Measurements from ENCODE around the gene MAFG.

MAFG gene

DNA sequence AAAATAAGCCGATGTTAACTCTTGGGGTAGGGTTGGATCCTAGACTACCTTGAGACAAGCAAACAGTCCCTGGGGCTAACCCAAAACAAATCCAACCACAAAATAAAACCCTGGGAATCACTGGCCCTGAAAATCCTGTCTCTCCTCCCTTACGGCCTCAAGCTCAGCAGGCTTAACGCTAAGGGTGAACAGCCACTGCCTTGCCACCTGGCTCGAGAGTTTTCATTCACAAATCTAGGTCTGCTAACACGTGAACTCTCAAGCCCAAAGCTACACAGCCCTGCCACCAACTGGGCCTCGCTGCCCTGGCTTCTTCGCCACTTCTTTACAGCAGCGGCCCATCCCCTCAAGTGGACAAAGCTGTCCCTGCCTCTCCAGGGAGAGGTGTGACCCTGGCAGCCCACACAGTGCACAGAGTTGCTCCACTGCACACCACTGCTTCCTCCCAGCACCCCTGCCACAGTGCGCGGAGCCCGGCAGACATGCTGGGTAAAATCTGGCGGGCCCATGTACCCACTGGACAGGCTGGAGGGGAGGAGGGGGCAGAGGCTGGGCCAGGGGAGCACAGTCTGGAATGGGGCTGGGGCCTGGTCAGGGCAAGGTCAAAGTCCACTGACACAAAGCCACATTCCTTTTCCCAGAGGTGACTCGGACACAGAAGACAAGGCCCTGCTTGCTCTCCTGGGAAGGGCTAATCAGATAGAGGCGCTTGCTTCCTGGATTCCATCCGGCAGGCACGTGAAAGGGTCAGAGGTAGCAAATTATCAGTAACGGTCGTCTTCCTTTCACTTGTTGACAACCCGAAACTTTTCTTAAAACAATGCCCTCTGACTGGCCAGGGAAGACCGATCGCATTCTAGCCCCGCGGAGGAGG lies 17.3 kb downstream of the MAFG start:
- DNase-seq (ENCODE audit: low read depth) = no peak
- TF ChIP-seq, protein P1, sequence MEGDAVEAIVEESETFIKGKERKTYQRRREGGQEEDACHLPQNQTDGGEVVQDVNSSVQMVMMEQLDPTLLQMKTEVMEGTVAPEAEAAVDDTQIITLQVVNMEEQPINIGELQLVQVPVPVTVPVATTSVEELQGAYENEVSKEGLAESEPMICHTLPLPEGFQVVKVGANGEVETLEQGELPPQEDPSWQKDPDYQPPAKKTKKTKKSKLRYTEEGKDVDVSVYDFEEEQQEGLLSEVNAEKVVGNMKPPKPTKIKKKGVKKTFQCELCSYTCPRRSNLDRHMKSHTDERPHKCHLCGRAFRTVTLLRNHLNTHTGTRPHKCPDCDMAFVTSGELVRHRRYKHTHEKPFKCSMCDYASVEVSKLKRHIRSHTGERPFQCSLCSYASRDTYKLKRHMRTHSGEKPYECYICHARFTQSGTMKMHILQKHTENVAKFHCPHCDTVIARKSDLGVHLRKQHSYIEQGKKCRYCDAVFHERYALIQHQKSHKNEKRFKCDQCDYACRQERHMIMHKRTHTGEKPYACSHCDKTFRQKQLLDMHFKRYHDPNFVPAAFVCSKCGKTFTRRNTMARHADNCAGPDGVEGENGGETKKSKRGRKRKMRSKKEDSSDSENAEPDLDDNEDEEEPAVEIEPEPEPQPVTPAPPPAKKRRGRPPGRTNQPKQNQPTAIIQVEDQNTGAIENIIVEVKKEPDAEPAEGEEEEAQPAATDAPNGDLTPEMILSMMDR (IDR thresholded peaks at IDR 0.05; ENCODE audit: insufficient read depth, low read depth, low read length, missing control alignments) = no peak
- peak overlapping the region; percentile 82 for H3K4me3 ChIP-seq (ENCODE audit: low read depth, low read length)

- DNase-seq (ENCODE audit: low read depth) = no peak
These were observed 18.3 kb downstream of the MAFG start for GRCh38 chr17:81909231-81909630.

GRCh38 chr17:81908793-81909192 lies 18.7 kb downstream of the MAFG start:
- TF ChIP-seq, protein P1 (IDR thresholded peaks at IDR 0.05; ENCODE audit: insufficient read depth, low read depth, low read length, missing control alignments) = no peak
- H3K4me3 ChIP-seq (ENCODE audit: low read depth, low read length) = no peak overlapping the region
- no peak for DNase-seq (ENCODE audit: low read depth)

More at GRCh38 chr17:81909231-81909630, 18.3 kb downstream of the MAFG start:
- no peak overlapping the region for H3K4me3 ChIP-seq (ENCODE audit: low read depth, low read length)
- TF ChIP-seq, protein P1 (IDR thresholded peaks at IDR 0.05; ENCODE audit: insufficient read depth, low read depth, low read length, missing control alignments) = no peak

- TF ChIP-seq, protein P1 (IDR thresholded peaks at IDR 0.05; ENCODE audit: insufficient read depth, low read depth, low read length, missing control alignments) = no peak
- no peak for DNase-seq (ENCODE audit: low read depth)
- H3K4me3 ChIP-seq (ENCODE audit: low read depth, low read length) = no peak overlapping the region
These were observed 20.1 kb downstream of the MAFG start for GRCh38 chr17:81907219-81908145.

DNA sequence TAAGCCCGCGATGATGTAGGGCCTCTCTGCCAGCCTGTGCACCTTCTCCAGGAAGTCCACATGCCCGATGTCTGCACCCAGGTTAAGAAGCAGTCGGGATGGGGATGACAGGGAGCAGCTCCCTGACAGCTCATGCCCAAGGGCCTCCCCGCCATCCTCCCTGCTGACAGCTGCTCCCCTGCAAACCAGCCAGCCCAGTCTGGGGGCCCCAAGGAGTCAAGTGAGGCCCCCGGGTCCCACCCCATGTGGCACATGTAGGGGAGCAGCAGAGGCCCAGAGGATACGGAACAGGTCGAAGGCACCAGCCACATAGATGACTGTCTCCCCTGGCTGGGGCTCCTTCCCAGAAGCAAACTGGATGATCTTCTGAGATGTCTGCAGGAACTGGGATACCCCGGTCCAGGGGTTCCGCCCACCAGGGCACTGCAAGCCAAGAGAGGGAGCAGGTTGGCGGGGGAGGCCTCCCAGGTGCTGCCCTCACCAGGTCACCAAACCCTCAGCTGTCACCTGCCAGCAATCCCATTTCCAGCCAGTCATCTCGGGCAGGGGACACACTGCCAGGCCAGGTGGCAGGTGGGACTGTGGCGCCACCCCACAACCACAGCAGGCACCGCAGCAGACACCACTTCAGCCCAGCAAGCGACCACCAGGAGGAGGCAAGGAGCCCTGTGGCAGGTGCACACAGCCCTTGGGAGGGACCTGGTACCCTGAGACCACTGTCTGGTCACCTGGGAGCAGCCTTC lies 20.9 kb downstream of the MAFG start:
- H3K4me3 ChIP-seq (ENCODE audit: low read depth, low read length) = no peak overlapping the region
- TF ChIP-seq, protein P1 (IDR thresholded peaks at IDR 0.05; ENCODE audit: insufficient read depth, low read depth, low read length, missing control alignments) = no peak
- DNase-seq (ENCODE audit: low read depth) = no peak

GRCh38 chr17:81905993-81906392 lies 21.5 kb downstream of the MAFG start:
- TF ChIP-seq, protein P1 (IDR thresholded peaks at IDR 0.05; ENCODE audit: insufficient read depth, low read depth, low read length, missing control alignments) = no peak
- no peak for DNase-seq (ENCODE audit: low read depth)
- H3K4me3 ChIP-seq (ENCODE audit: low read depth, low read length) = no peak overlapping the region
